ENCODE measurements around the gene CHN1.

DNA sequence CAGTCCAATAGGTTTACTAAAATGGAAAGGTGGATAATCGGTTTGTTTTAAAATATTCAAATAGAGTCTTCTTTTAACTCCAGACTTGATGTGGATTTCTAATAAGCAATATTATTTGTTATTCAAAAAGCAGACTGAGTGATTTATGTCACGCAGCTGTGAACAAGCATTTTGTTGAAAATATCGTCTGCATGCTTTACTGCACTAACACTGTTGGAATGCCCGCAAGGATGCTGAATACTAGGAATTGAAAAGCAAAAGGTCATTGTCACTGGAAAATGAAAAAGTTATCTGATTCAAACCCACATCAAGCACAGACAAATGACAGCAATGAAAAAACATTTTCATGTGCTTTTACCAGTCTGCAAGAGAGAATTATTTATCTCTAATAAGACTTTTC, 31.1 kb downstream of the CHN1 start:
- no peak for TF ChIP-seq CTCF (IDR thresholded peaks at IDR 0.05)
- TF ChIP-seq EZH2phosphoT487 (IDR thresholded peaks at IDR 0.05), result no peak
- no peak for TF ChIP-seq EZH2 (IDR thresholded peaks at IDR 0.05)

All from neural progenitor cell (in vitro differentiated cells).